KMS-11 (cell line): ENCODE measurements around the gene CC2D1A.

Experiments used
- H2AFZ ChIP-seq: fragments of 200-600 bp; sonication (generic); 2 replicates; pipeline ENCODE4 v1.6.1; 2016; ENCODE audit warnings: antibody characterized with exemption, mixed run types, low read depth
- H3K27ac ChIP-seq: fragments of 200-600 bp; sonication (generic); 2 replicates; pipeline ENCODE4 v1.6.1; 2016; ENCODE audit warnings: mild to moderate bottlenecking, mixed run types
- H3K27me3 ChIP-seq: fragments of 200-600 bp; sonication (generic); 2 replicates; pipeline ENCODE4 v1.6.1; 2017; ENCODE audit warnings: mild to moderate bottlenecking, low read depth, mixed run types, moderate library complexity; ENCODE audit not compliant: insufficient read depth
- H3K36me3 ChIP-seq: fragments of 200-600 bp; sonication (generic); 2 replicates; pipeline ENCODE4 v1.6.1; 2017; ENCODE audit warnings: mild to moderate bottlenecking, mixed run types; ENCODE audit not compliant: insufficient read depth
- H3K4me1 ChIP-seq: fragments of 200-600 bp; sonication (generic); 2 replicates; pipeline ENCODE4 v1.6.1; 2016; ENCODE audit warnings: mild to moderate bottlenecking, low read depth, mixed run types; ENCODE audit not compliant: poor library complexity, severe bottlenecking
- H3K4me2 ChIP-seq: fragments of 200-600 bp; sonication (generic); 2 replicates; pipeline ENCODE4 v1.7.0; 2016; ENCODE audit warnings: mild to moderate bottlenecking, mixed run types
- H3K4me3 ChIP-seq: fragments of 200-600 bp; sonication (generic); IDR thresholded peaks from 2 replicates; pipeline ENCODE4 v1.6.1; 2017; ENCODE audit warnings: low read depth, low read length, mixed read lengths; ENCODE audit not compliant: insufficient read depth
- H3K79me2 ChIP-seq: fragments of 200-600 bp; sonication (generic); 2 replicates; pipeline ENCODE4 v1.6.1; 2016; ENCODE audit warnings: low read depth, mixed run types; ENCODE audit not compliant: insufficient read depth
- H3K9ac ChIP-seq: fragments of 200-600 bp; sonication (generic); 2 replicates; pipeline ENCODE4 v1.6.1; 2016; ENCODE audit warnings: mild to moderate bottlenecking, mixed run types
- H4K20me1 ChIP-seq: fragments of 200-600 bp; sonication (generic); 2 replicates; pipeline ENCODE4 v1.6.1; 2016; ENCODE audit warnings: mild to moderate bottlenecking, mixed run types; ENCODE audit not compliant: insufficient read depth
- CTCF ChIP-seq: fragments of 200-600 bp; sonication (generic); conservative IDR thresholded peaks from 2 replicates; pipeline ENCODE4 v1.6.1; 2017; ENCODE audit warnings: low read depth, mild to moderate bottlenecking, antibody characterized with exemption, low read length, moderate library complexity, mixed read lengths

CC2D1A gene

DNA sequence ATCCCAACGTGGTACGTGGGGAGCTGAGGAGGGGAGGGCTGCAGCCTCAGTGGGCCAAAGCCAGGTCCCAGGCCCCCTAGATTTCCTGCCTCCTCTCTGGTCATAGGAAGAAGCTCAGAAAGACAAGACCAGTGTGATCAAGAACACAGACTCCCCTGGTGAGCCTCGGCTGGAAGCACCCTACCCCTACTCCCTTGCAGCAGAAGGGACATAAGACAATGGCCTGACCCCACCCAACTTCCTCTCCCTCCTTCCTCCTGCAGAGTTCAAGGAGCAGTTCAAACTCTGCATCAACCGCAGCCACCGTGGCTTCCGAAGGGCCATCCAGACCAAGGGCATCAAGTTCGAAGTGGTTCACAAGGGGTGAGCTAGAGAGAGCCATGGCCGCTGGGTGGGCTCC, 20.7 kb downstream of the CC2D1A start:
- no peak for TF ChIP-seq CTCF
- Histone ChIP-seq H3K27me3 (no peaks in the 10 kb centered on the region), H3K9ac (no peak overlapping the region)

GRCh38 chr19:13929340-13929739, 23.3 kb downstream of the CC2D1A start:
- H2AFZ ChIP-seq = no peak overlapping the region
- H3K4me1 ChIP-seq = no peaks in the 10 kb centered on the region
- no peak overlapping the region for H3K4me2 ChIP-seq
- no peak for TF ChIP-seq CTCF
- no peak overlapping the region for H3K9ac ChIP-seq
- no peak overlapping the region for H3K4me3 ChIP-seq
- no peaks in the 10 kb centered on the region for H3K27me3 ChIP-seq
- no peaks in the 10 kb centered on the region for H3K79me2 ChIP-seq
- H3K36me3 ChIP-seq = no peaks in the 10 kb centered on the region
- no peak overlapping the region for H3K27ac ChIP-seq
- no peaks in the 10 kb centered on the region for H4K20me1 ChIP-seq

More for the DNA sequence above, 20.7 kb downstream of the CC2D1A start:
- Histone ChIP-seq H3K4me3 (no peak overlapping the region), H3K36me3 (no peaks in the 10 kb centered on the region), H3K79me2 (no peaks in the 10 kb centered on the region), H4K20me1 (no peaks in the 10 kb centered on the region), H3K27ac (no peak overlapping the region), H3K4me2 (no peak overlapping the region), H3K4me1 (no peaks in the 10 kb centered on the region), H2AFZ (no peak overlapping the region)

- no peak overlapping the region for H3K9ac ChIP-seq
- no peak overlapping the region for H3K4me3 ChIP-seq
- no peak overlapping the region for H3K4me2 ChIP-seq
- H2AFZ ChIP-seq = no peak overlapping the region
- H3K36me3 ChIP-seq = no peaks in the 10 kb centered on the region
- no peak overlapping the region for H3K27ac ChIP-seq
- TF ChIP-seq CTCF = no peak
- H3K27me3 ChIP-seq = no peaks in the 10 kb centered on the region
- no peaks in the 10 kb centered on the region for H4K20me1 ChIP-seq
- no peaks in the 10 kb centered on the region for H3K79me2 ChIP-seq
- no peaks in the 10 kb centered on the region for H3K4me1 ChIP-seq
Observed at GRCh38 chr19:13929956-13930355, 24.0 kb downstream of the CC2D1A start.

DNA sequence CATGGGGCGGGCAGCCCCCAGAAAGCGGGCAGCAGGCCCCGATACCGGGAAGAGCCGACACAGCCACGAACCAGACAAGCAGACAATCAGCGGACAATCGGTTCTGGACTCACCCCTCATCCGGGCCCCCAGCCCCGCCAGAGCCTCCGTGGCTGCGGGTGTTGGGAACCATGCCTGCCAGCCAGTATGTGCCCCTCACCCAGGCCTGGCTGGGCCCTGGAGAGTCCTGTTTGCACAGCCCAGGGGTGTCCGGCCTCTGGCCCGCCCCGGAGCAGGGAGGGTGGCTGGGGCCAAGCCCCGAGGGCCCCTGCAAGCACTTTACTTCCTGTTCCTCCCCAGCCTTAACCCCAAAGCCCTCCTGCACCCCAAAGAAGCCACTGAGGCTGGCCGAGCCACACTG, 24.4 kb downstream of the CC2D1A start:
- H3K79me2 ChIP-seq = no peaks in the 10 kb centered on the region
- H4K20me1 ChIP-seq = no peaks in the 10 kb centered on the region
- no peaks in the 10 kb centered on the region for H3K36me3 ChIP-seq
- no peak for TF ChIP-seq CTCF
- no peak overlapping the region for H3K4me3 ChIP-seq
- H3K4me1 ChIP-seq = no peaks in the 10 kb centered on the region
- H3K9ac ChIP-seq = no peak overlapping the region
- H3K4me2 ChIP-seq = no peak overlapping the region
- no peaks in the 10 kb centered on the region for H3K27me3 ChIP-seq
- no peak overlapping the region for H2AFZ ChIP-seq
- H3K27ac ChIP-seq = no peak overlapping the region
